ENCODE data around the gene ZNF732. TPM values are rescaled to one million over a fixed set of nuclear protein-coding genes. Genes with fewer than 3 reads are reported as not detected.
A peak's percentile ranks its signal among the peaks of the same experiment; 100 is the strongest.

Gene ZNF732
- total RNA-seq, 1 donor from 2014 or later = 0.30 TPM

DNA sequence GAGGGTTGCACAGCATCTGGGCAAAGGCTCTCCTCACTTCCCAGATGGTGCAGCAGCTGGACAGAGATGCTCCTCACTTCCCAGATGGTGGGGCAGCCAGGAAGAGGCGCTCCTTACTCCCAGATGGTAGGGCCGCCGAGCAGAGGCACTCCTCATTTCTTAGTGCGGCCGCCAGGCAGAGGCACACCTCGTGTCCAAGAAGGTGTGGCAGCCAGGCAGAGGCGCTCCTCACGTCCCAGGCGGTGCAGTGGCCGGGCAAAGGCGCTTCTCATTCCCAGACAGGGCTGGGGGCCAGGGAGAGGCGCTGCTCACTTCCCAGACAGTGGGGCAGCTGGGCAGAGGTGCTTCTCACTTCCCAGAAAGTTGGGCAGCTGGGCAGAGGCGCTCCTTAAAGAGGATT is 48.8 kb downstream of the ZNF732 start:
- TF ChIP-seq CTCF (IDR thresholded peaks at IDR 0.05) = no peak
- Mint-ChIP-seq H3K4me3 (ENCODE audit: unreplicated experiment) (no peak overlapping the region), H3K9me3 (ENCODE audit: unreplicated experiment) (peaks cover 61% of the 10 kb centered on the region), H3K36me3 (ENCODE audit: unreplicated experiment) (peaks cover 36% of the 10 kb centered on the region), H3K4me1 (ENCODE audit: unreplicated experiment) (no peaks in the 10 kb centered on the region), H3K27ac (ENCODE audit: unreplicated experiment) (no peak overlapping the region), H3K27me3 (ENCODE audit: unreplicated experiment) (no peaks in the 10 kb centered on the region)
- DNase-seq (ENCODE audit: extremely low spot score, unreplicated experiment) = no peak

DNA sequence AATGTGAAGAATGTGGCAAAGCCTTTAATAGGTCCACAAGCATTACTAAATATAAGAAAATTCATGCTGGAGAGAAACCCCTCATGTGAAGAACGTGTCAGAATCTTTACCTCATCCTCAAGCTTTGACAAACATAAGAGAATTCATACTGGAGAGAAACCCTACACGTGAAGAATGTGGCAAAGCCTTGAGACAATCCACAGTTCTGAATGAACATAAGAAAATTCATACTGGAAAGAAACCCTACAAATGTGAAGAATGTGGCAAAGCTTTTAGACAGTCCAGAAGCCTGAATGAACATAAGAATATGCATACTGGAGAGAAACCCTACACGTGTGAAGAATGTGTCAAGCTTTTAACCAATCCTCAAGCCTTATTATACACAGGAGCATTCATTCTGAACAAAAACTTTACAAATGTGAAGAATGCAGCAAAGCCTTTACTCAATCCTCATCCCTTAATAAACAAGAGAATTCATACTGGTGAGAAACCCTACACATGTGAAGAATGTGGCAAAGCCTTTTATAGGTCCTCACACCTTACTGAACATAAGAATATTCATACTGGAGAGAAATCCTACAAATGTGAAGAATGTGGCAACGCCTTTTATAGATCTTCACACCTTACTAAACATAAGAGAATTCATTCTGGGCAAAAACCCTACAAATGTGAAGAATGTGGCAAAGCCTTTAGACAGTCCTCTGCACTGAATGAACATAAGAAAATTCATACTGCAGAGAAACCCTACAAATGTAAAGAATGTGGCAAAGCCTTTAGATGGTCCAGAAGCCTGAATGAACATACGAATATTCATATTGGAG is 51.1 kb downstream of the ZNF732 start:
- TF ChIP-seq CTCF (IDR thresholded peaks at IDR 0.05) = no peak
- peaks cover 33% of the 10 kb centered on the region for H3K36me3 Mint-ChIP-seq (ENCODE audit: unreplicated experiment)

GRCh38 chr4:252065-252601 is 53.1 kb downstream of the ZNF732 start:
- no peak overlapping the region for H3K4me3 Mint-ChIP-seq (ENCODE audit: unreplicated experiment)
- peaks cover 69% of the 10 kb centered on the region for H3K9me3 Mint-ChIP-seq (ENCODE audit: unreplicated experiment)
- no peaks in the 10 kb centered on the region for H3K27me3 Mint-ChIP-seq (ENCODE audit: unreplicated experiment)
- DNase-seq (ENCODE audit: extremely low spot score, unreplicated experiment) = no peak
- no peak for TF ChIP-seq CTCF (IDR thresholded peaks at IDR 0.05)
- no peak overlapping the region for H3K27ac Mint-ChIP-seq (ENCODE audit: unreplicated experiment)
- peaks cover 34% of the 10 kb centered on the region for H3K36me3 Mint-ChIP-seq (ENCODE audit: unreplicated experiment)
- H3K4me1 Mint-ChIP-seq (ENCODE audit: unreplicated experiment) = no peaks in the 10 kb centered on the region

More for the DNA sequence above, 51.1 kb downstream of the ZNF732 start:
- H3K4me3 Mint-ChIP-seq (ENCODE audit: unreplicated experiment) = no peak overlapping the region
- H3K27ac Mint-ChIP-seq (ENCODE audit: unreplicated experiment) = no peak overlapping the region
- peaks cover 55% of the 10 kb centered on the region for H3K9me3 Mint-ChIP-seq (ENCODE audit: unreplicated experiment)
- no peak for DNase-seq (ENCODE audit: extremely low spot score, unreplicated experiment)
- H3K27me3 Mint-ChIP-seq (ENCODE audit: unreplicated experiment) = no peaks in the 10 kb centered on the region
- no peaks in the 10 kb centered on the region for H3K4me1 Mint-ChIP-seq (ENCODE audit: unreplicated experiment)

GRCh38 chr4:244471-244870 is 60.8 kb downstream of the ZNF732 start:
- Mint-ChIP-seq H3K27ac (ENCODE audit: unreplicated experiment) (no peak overlapping the region), H3K4me1 (ENCODE audit: unreplicated experiment) (peaks cover 2% of the 10 kb centered on the region), H3K36me3 (ENCODE audit: unreplicated experiment) (peaks cover 15% of the 10 kb centered on the region), H3K9me3 (ENCODE audit: unreplicated experiment) (peaks cover 40% of the 10 kb centered on the region), H3K27me3 (ENCODE audit: unreplicated experiment) (no peaks in the 10 kb centered on the region), H3K4me3 (ENCODE audit: unreplicated experiment) (no peak overlapping the region)
- no peak for DNase-seq (ENCODE audit: extremely low spot score, unreplicated experiment)
- TF ChIP-seq CTCF (IDR thresholded peaks at IDR 0.05) = peak; percentile 53

DNA sequence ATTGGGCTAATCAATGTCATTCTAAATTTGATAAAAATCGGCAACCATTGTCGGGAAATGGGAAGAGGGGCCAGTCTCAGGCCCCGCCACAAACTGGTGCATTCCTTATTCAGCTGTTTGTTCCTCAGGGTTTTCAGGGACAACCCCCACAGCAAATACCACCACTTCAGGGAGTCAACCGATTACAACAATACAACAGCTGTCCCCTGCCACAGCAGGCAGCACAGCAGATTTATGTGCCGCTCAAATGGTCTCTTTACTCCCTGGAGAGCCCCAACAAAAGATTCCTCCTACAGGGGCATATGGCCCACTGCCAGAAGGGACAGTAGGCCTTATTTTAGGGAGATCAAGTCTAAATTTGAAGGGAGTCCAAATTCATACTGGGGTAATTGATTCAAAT is 61.8 kb downstream of the ZNF732 start:
- Mint-ChIP-seq H3K27ac (ENCODE audit: unreplicated experiment) (no peak overlapping the region), H3K4me3 (ENCODE audit: unreplicated experiment) (no peak overlapping the region), H3K27me3 (ENCODE audit: unreplicated experiment) (no peaks in the 10 kb centered on the region), H3K4me1 (ENCODE audit: unreplicated experiment) (peaks cover 2% of the 10 kb centered on the region), H3K9me3 (ENCODE audit: unreplicated experiment) (peaks cover 40% of the 10 kb centered on the region), H3K36me3 (ENCODE audit: unreplicated experiment) (peaks cover 10% of the 10 kb centered on the region)
- no peak for DNase-seq (ENCODE audit: extremely low spot score, unreplicated experiment)
- TF ChIP-seq CTCF (IDR thresholded peaks at IDR 0.05) = no peak
